Upper lobe of left lung (tissue), 4 donors: ENCODE results near the gene C9orf50.

Experiments used
- EP300 ChIP-seq, 4 donors: sonication (generic); formaldehyde crosslinking; IDR thresholded peaks; one replicate each; pipeline ENCODE4 v1.5.1; 2017; ENCODE audit warnings: antibody characterized with exemption in 4 of 4, control low read depth in 2 of 4
- POLR2A ChIP-seq, 4 donors: fragments of 450-650 bp; IDR thresholded peaks; one replicate each; pipeline ENCODE4 v1.5.1; 2016 to 2017; ENCODE audit warnings: antibody characterized with exemption in 4 of 4, mild to moderate bottlenecking in 2 of 4
- POLR2AphosphoS5 ChIP-seq, 2 donors: sonication (generic); formaldehyde crosslinking; IDR thresholded peaks; one replicate each; pipeline ENCODE4 v1.5.1; 2017; ENCODE audit warnings: antibody characterized with exemption in 2 of 2
- TF ChIP-seq, protein P1 (sequence below), 6 experiments: fragments of 450-650 bp in 4 of 6; fragments of 200-600 bp in 2 of 6; sonication (generic) in 2 of 6; IDR thresholded peaks; one replicate each; pipeline ENCODE4 v1.5.1; 2016 to 2019; ENCODE audit warnings: antibody characterized with exemption in 6 of 6

DNA sequence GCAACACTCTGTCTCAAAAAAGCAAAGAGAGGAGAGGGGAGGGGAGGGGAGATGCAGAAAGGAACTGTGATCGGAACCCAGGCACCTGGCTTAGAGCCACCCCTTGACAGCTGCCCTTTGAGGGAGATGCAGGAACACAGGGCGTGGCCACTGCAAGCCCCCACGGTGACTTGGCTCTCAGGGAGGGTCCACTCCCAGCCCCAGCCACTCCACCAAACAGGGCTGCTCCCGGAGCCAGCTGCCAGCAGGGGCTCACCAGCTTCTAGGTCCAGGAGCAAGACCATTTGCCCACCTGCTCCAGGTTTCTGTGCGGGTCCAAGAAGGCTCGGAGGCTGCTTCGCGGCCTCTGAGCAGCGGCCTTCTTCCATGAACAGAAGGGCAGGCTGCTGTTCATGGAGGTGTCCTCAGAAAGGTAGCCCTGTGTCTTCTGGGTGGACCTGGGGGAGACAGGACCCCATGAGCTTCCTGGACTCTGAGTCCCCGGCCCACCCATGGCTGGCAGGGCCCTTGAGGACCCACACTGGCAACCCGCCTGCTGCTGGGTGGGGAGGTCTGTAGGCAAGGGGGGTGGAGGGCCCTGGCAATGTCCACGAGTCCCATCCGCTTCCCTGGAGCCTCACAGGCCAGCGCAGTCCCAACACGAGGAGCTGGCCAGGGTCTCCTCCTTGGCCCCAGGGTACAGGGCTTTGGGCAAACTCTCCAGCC is 7.9 kb downstream of the C9orf50 start:
- TF ChIP-seq, protein P1, sequence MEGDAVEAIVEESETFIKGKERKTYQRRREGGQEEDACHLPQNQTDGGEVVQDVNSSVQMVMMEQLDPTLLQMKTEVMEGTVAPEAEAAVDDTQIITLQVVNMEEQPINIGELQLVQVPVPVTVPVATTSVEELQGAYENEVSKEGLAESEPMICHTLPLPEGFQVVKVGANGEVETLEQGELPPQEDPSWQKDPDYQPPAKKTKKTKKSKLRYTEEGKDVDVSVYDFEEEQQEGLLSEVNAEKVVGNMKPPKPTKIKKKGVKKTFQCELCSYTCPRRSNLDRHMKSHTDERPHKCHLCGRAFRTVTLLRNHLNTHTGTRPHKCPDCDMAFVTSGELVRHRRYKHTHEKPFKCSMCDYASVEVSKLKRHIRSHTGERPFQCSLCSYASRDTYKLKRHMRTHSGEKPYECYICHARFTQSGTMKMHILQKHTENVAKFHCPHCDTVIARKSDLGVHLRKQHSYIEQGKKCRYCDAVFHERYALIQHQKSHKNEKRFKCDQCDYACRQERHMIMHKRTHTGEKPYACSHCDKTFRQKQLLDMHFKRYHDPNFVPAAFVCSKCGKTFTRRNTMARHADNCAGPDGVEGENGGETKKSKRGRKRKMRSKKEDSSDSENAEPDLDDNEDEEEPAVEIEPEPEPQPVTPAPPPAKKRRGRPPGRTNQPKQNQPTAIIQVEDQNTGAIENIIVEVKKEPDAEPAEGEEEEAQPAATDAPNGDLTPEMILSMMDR (IDR thresholded peaks at IDR 0.05): no peak
- TF ChIP-seq POLR2A (IDR thresholded peaks at IDR 0.05) (no peak), POLR2AphosphoS5 (IDR thresholded peaks at IDR 0.05) (no peak), EP300 (IDR thresholded peaks at IDR 0.05) (no peak)
